ENCODE measurements around the gene SLC35F1.

SLC35F1 gene

DNA sequence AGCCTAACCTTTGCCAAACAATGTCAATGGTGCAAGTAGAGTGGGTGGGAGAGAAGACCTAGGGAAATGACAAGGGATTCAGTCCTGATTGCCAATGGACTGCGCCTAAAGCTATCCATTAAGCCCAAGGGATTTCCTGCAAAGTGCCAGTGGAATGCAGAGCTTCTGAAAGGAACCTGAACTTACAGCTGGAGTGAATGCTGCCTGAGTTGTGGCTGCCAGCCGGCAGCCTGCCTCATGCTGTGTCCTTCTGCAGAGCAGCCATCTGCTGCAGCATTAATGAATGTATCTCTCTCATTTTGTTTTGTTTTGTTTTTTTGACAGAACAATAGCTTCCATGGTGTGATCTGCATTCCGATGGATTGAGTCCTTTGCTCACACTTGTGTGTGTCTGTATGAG is 44.7 kb downstream of the SLC35F1 start:
- TF ChIP-seq CSRNP3 (CRISPR knock-in tag; IDR thresholded peaks at IDR 0.05) (no peak), SNAI2 (CRISPR knock-in tag; IDR thresholded peaks at IDR 0.05) (no peak), ZFP3 (CRISPR knock-in tag; IDR thresholded peaks at IDR 0.05) (no peak)
- TF ChIP-seq, protein P1, sequence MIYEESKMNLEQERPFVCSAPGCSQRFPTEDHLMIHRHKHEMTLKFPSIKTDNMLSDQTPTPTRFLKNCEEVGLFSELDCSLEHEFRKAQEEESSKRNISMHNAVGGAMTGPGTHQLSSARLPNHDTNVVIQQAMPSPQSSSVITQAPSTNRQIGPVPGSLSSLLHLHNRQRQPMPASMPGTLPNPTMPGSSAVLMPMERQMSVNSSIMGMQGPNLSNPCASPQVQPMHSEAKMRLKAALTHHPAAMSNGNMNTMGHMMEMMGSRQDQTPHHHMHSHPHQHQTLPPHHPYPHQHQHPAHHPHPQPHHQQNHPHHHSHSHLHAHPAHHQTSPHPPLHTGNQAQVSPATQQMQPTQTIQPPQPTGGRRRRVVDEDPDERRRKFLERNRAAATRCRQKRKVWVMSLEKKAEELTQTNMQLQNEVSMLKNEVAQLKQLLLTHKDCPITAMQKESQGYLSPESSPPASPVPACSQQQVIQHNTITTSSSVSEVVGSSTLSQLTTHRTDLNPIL (CRISPR knock-in tag; IDR thresholded peaks at IDR 0.05; ENCODE audit: low read depth): no peak
- no peak for ATAC-seq

- ATAC-seq: no peak
- no peak for TF ChIP-seq ARNTL (CRISPR knock-in tag; IDR thresholded peaks at IDR 0.05; ENCODE audit: borderline replicate concordance, low read depth)
These were observed 48.7 kb downstream of the SLC35F1 start for GRCh38 chr6:117955684-117956256.

DNA sequence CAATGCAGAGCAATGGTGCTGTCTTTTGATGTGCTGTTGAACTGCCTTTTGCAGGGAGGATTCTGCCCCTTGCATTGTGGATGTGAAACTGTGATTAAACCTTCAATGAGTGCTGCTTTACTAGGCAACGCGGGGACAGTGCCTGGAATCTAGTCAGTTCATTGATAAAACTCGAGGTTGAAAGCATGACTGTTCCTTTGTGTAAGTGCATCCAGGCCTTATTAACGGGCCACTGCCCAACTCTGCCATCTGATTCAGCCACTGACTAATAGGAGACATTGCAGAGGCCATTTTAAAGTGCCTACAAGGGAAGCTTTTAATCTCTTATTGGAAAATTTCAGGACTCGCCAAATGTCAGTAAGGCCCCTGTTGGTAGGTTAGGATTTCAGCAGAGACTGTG is 49.3 kb downstream of the SLC35F1 start:
- TF ChIP-seq OSR1 (CRISPR knock-in tag; IDR thresholded peaks at IDR 0.05): no peak
- no peak for TF ChIP-seq ZNF565 (CRISPR knock-in tag; conservative IDR thresholded peaks at IDR 0.05; ENCODE audit: low read depth)
- TF ChIP-seq CSDC2 (CRISPR knock-in tag; IDR thresholded peaks at IDR 0.05): no peak
- no peak for TF ChIP-seq GLIS3 (CRISPR knock-in tag; IDR thresholded peaks at IDR 0.05)
- TF ChIP-seq ZFP3 (CRISPR knock-in tag; IDR thresholded peaks at IDR 0.05): no peak
- no peak for TF ChIP-seq ZC3H10 (CRISPR knock-in tag; IDR thresholded peaks at IDR 0.05)
- TF ChIP-seq RARB (CRISPR knock-in tag; IDR thresholded peaks at IDR 0.05): no peak
- ATAC-seq: no peak

DNA sequence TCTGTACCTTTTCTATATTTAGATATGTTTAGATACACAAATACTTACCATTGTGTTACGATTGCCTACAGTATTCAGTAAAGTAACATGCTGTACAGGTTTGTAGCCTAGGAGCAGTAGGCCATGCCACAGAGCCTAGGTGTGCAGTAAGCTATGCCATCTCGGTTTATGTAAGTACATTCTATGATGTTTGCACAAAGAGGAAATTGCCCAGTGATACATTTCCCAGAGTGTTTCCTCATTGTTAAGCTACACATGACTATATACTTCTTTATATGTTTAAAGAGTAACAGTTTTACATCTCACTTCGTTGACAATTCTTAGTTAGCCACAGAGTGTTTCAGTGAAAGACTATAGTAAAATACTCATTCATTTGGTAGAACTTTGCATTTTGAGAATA is 51.5 kb downstream of the SLC35F1 start:
- no peak for TF ChIP-seq ZFP30 (CRISPR knock-in tag; IDR thresholded peaks at IDR 0.05)
- no peak for TF ChIP-seq ESRRG (CRISPR knock-in tag; IDR thresholded peaks at IDR 0.05)
- no peak for TF ChIP-seq RARB (CRISPR knock-in tag; IDR thresholded peaks at IDR 0.05)
- TF ChIP-seq, protein P2, sequence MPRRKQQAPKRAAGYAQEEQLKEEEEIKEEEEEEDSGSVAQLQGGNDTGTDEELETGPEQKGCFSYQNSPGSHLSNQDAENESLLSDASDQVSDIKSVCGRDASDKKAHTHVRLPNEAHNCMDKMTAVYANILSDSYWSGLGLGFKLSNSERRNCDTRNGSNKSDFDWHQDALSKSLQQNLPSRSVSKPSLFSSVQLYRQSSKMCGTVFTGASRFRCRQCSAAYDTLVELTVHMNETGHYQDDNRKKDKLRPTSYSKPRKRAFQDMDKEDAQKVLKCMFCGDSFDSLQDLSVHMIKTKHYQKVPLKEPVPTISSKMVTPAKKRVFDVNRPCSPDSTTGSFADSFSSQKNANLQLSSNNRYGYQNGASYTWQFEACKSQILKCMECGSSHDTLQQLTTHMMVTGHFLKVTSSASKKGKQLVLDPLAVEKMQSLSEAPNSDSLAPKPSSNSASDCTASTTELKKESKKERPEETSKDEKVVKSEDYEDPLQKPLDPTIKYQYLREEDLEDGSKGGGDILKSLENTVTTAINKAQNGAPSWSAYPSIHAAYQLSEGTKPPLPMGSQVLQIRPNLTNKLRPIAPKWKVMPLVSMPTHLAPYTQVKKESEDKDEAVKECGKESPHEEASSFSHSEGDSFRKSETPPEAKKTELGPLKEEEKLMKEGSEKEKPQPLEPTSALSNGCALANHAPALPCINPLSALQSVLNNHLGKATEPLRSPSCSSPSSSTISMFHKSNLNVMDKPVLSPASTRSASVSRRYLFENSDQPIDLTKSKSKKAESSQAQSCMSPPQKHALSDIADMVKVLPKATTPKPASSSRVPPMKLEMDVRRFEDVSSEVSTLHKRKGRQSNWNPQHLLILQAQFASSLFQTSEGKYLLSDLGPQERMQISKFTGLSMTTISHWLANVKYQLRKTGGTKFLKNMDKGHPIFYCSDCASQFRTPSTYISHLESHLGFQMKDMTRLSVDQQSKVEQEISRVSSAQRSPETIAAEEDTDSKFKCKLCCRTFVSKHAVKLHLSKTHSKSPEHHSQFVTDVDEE (CRISPR knock-in tag; IDR thresholded peaks at IDR 0.05): no peak
- TF ChIP-seq ZNF8 (CRISPR knock-in tag; IDR thresholded peaks at IDR 0.05): no peak
- TF ChIP-seq, protein P3, sequence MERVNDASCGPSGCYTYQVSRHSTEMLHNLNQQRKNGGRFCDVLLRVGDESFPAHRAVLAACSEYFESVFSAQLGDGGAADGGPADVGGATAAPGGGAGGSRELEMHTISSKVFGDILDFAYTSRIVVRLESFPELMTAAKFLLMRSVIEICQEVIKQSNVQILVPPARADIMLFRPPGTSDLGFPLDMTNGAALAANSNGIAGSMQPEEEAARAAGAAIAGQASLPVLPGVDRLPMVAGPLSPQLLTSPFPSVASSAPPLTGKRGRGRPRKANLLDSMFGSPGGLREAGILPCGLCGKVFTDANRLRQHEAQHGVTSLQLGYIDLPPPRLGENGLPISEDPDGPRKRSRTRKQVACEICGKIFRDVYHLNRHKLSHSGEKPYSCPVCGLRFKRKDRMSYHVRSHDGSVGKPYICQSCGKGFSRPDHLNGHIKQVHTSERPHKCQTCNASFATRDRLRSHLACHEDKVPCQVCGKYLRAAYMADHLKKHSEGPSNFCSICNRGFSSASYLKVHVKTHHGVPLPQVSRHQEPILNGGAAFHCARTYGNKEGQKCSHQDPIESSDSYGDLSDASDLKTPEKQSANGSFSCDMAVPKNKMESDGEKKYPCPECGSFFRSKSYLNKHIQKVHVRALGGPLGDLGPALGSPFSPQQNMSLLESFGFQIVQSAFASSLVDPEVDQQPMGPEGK (CRISPR knock-in tag; IDR thresholded peaks at IDR 0.05; ENCODE audit: borderline replicate concordance): no peak
- TF ChIP-seq BACH2 (CRISPR knock-in tag; IDR thresholded peaks at IDR 0.05; ENCODE audit: borderline replicate concordance): no peak
- TF ChIP-seq ZNF565 (CRISPR knock-in tag; conservative IDR thresholded peaks at IDR 0.05; ENCODE audit: low read depth): no peak
- no peak for TF ChIP-seq ARNTL (CRISPR knock-in tag; IDR thresholded peaks at IDR 0.05; ENCODE audit: borderline replicate concordance, low read depth)
- TF ChIP-seq, protein P1 (CRISPR knock-in tag; IDR thresholded peaks at IDR 0.05; ENCODE audit: low read depth): no peak
- no peak for TF ChIP-seq ZFP3 (CRISPR knock-in tag; IDR thresholded peaks at IDR 0.05)
- TF ChIP-seq PPARA (CRISPR knock-in tag; IDR thresholded peaks at IDR 0.05; ENCODE audit: borderline replicate concordance): no peak
- TF ChIP-seq CSDC2 (CRISPR knock-in tag; IDR thresholded peaks at IDR 0.05): no peak
- no peak for TF ChIP-seq GLIS3 (CRISPR knock-in tag; IDR thresholded peaks at IDR 0.05)
- no peak for TF ChIP-seq TOX (CRISPR knock-in tag; IDR thresholded peaks at IDR 0.05; ENCODE audit: borderline replicate concordance)
- no peak for TF ChIP-seq ZNF70 (CRISPR knock-in tag; IDR thresholded peaks at IDR 0.05)
- no peak for TF ChIP-seq CSRNP3 (CRISPR knock-in tag; IDR thresholded peaks at IDR 0.05)
- TF ChIP-seq SNAI2 (CRISPR knock-in tag; IDR thresholded peaks at IDR 0.05): no peak
- no peak for ATAC-seq
